ENCODE measurements around the gene ANKRD34C.

Gene ANKRD34C

DNA sequence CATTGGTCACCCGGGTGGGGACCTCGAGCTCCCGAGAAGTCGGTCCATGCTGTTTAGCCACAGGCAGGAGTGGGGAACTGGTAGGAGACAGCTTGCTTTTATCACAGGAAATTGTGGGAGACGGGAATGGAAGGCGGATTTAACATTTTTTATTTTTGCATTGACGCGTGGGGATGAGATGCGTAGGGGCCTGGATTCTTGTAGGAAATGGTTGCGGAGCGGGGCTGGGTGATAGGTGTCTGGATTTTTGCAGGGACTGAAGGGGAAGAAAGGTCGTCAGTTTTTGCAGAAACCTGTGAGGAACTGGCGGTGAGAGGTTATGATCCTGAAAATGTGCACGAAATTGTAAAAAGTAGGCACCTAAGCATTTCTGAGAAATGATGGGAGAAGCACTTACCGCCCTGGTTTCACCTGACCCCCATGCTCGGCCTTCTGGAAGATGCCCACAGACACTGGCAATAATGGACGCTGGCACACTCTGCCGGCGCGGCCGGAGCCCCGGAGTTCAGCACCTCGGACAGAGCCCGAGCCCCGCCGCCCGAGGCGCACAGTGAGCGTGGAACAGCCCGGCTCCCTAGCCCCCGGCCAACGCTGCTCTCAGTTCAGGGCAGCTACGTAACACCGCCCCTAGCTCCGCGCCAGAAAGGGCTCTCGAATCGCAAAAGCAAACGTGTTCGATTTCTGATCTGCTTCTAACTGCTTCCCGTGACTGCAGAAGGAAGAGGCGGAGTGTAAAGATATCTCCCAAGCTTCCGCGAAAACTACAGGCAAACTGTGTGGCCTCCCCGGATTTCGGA, 928 bp downstream of the ANKRD34C start:
- H3K36me3 ChIP-seq (ENCODE audit: insufficient read depth, low read length), result no peaks in the 10 kb centered on the region
- no peaks in the 10 kb centered on the region for H3K79me2 ChIP-seq (ENCODE audit: insufficient read depth, low read length)
- H3K27me3 ChIP-seq (ENCODE audit: insufficient read depth, low read length, poor library complexity), result peaks cover 4% of the 10 kb centered on the region
- ATAC-seq (ENCODE audit: insufficient read depth, low read depth) (no peak), DNase-seq (peak; percentile 11)
- H3K4me1 ChIP-seq (ENCODE audit: insufficient read depth, low read length), result no peaks in the 10 kb centered on the region
- H2AFZ ChIP-seq (ENCODE audit: low read depth, low read length), result no peak overlapping the region
- TF ChIP-seq CTCF (IDR thresholded peaks at IDR 0.05; ENCODE audit: borderline replicate concordance, extremely low read depth, low read length, poor library complexity, severe bottlenecking) (no peak), EZH2 (IDR thresholded peaks at IDR 0.05; ENCODE audit: borderline replicate concordance, low read depth, low read length, severe bottlenecking) (no peak)
- H3K27ac ChIP-seq (ENCODE audit: low read length), result no peak overlapping the region
- H3K4me2 ChIP-seq (ENCODE audit: insufficient read depth, low read length), result no peak overlapping the region
- no peak overlapping the region for H3K4me3 ChIP-seq (ENCODE audit: low read depth in 1 of 2, low read length in 2 of 2)
- H3K9me3 ChIP-seq (ENCODE audit: insufficient read depth, low read length, severe bottlenecking), result no peaks in the 10 kb centered on the region
- no peak overlapping the region for H3K9ac ChIP-seq (ENCODE audit: low read depth, low read length)
- no peaks in the 10 kb centered on the region for H4K20me1 ChIP-seq (ENCODE audit: insufficient read depth, low read length)

DNA sequence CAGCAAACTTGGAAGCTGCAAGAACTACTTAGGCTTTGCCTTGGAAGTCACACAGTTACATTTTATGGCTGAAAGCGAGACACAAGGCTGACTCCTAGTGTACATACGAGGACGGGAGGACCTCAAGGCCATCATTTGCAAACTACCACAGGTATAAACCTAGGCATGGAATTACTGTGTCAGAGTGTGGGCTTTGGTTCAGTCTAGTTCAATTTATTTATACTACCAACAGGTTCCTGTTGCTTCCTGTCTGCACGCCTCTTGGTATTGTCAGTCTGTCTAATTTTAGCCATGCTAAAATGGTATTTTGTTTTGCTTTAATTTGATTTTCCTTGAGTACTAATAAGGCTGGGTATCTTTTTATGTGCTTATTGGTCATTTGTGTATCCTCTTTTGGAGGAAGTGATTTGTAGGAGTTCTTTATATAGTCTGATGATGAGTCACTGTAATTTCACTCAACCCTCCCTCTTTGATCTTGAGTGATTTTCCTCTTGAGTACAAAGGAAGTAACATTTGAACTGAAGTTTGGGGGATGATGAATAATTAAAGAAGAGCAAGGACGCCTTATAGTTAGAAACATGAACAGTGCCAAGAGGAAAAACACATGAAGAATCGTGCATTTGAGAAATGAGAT, 8.2 kb downstream of the ANKRD34C start:
- H3K4me3 ChIP-seq (ENCODE audit: low read depth in 1 of 2, low read length in 2 of 2), result no peak overlapping the region
- H3K27me3 ChIP-seq (ENCODE audit: insufficient read depth, low read length, poor library complexity), result peaks cover 4% of the 10 kb centered on the region
- no peaks in the 10 kb centered on the region for H3K4me1 ChIP-seq (ENCODE audit: insufficient read depth, low read length)
- no peaks in the 10 kb centered on the region for H3K36me3 ChIP-seq (ENCODE audit: insufficient read depth, low read length)
- no peaks in the 10 kb centered on the region for H3K79me2 ChIP-seq (ENCODE audit: insufficient read depth, low read length)
- no peak overlapping the region for H3K4me2 ChIP-seq (ENCODE audit: insufficient read depth, low read length)
- no peaks in the 10 kb centered on the region for H3K9me3 ChIP-seq (ENCODE audit: insufficient read depth, low read length, severe bottlenecking)
- H3K9ac ChIP-seq (ENCODE audit: low read depth, low read length), result no peak overlapping the region
- ATAC-seq (ENCODE audit: insufficient read depth, low read depth) (no peak), DNase-seq (no peak)
- no peaks in the 10 kb centered on the region for H4K20me1 ChIP-seq (ENCODE audit: insufficient read depth, low read length)
- H2AFZ ChIP-seq (ENCODE audit: low read depth, low read length), result no peak overlapping the region
- no peak for TF ChIP-seq EZH2 (IDR thresholded peaks at IDR 0.05; ENCODE audit: borderline replicate concordance, low read depth, low read length, severe bottlenecking)
- TF ChIP-seq CTCF (IDR thresholded peaks at IDR 0.05; ENCODE audit: borderline replicate concordance, extremely low read depth, low read length, poor library complexity, severe bottlenecking), result no peak
- H3K27ac ChIP-seq (ENCODE audit: low read length), result no peak overlapping the region

DNA sequence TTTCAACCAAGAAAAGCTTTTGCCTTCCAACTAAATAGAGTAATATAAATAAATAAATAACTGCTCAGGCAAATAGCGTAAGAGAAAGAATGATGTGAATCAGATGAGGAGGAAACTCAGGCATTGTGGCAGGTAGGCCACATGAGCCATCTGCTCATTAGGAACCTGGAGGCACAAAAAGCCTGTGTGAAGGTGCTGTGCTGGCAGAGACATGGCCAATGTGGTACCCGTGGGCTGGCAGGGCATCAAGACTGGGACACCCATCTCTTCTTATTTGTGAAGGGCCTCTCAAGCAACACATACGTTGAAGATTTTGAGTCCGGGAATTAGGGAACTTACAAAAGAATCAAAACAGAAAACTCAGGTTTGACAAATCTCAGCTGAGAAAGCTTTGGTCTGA, 9.5 kb downstream of the ANKRD34C start:
- Histone ChIP-seq H3K27ac (ENCODE audit: low read length) (no peak overlapping the region), H3K9me3 (ENCODE audit: insufficient read depth, low read length, severe bottlenecking) (no peaks in the 10 kb centered on the region), H2AFZ (ENCODE audit: low read depth, low read length) (no peak overlapping the region), H4K20me1 (ENCODE audit: insufficient read depth, low read length) (no peaks in the 10 kb centered on the region), H3K9ac (ENCODE audit: low read depth, low read length) (no peak overlapping the region), H3K79me2 (ENCODE audit: insufficient read depth, low read length) (no peaks in the 10 kb centered on the region), H3K4me3 (ENCODE audit: low read depth in 1 of 2, low read length in 2 of 2) (no peak overlapping the region), H3K4me2 (ENCODE audit: insufficient read depth, low read length) (no peak overlapping the region), H3K36me3 (ENCODE audit: insufficient read depth, low read length) (no peaks in the 10 kb centered on the region), H3K27me3 (ENCODE audit: insufficient read depth, low read length, poor library complexity) (peaks cover 4% of the 10 kb centered on the region), H3K4me1 (ENCODE audit: insufficient read depth, low read length) (no peaks in the 10 kb centered on the region)
- no peak for DNase-seq
- no peak for TF ChIP-seq EZH2 (IDR thresholded peaks at IDR 0.05; ENCODE audit: borderline replicate concordance, low read depth, low read length, severe bottlenecking)
- ATAC-seq (ENCODE audit: insufficient read depth, low read depth), result no peak

DNA sequence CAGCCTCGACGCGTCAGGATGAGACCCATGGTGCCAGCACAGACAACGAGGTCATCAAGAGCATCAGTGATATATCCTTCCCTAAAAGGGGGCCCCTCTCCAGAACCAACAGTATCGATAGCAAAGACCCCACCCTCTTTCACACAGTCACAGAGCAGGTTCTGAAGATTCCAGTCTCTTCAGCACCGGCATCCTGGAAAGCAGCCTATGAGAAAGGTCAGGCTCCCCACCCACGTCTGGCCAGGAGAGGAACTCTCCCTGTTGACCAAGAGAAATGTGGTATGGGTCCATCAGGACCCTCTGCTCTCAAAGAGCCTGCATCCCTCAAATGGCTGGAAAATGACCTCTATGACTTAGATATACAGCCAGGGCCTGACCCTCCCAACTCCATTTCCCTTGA, 11.6 kb downstream of the ANKRD34C start:
- DNase-seq, result no peak

More for the DNA sequence above, 11.6 kb downstream of the ANKRD34C start:
- ATAC-seq (ENCODE audit: insufficient read depth, low read depth), result no peak
- Histone ChIP-seq H3K9me3 (ENCODE audit: insufficient read depth, low read length, severe bottlenecking) (no peaks in the 10 kb centered on the region), H3K4me3 (ENCODE audit: low read depth in 1 of 2, low read length in 2 of 2) (no peak overlapping the region), H3K36me3 (ENCODE audit: insufficient read depth, low read length) (no peaks in the 10 kb centered on the region), H3K27me3 (ENCODE audit: insufficient read depth, low read length, poor library complexity) (peaks cover 3% of the 10 kb centered on the region), H3K4me2 (ENCODE audit: insufficient read depth, low read length) (no peak overlapping the region), H3K4me1 (ENCODE audit: insufficient read depth, low read length) (no peaks in the 10 kb centered on the region), H3K9ac (ENCODE audit: low read depth, low read length) (no peak overlapping the region), H3K27ac (ENCODE audit: low read length) (no peak overlapping the region), H2AFZ (ENCODE audit: low read depth, low read length) (no peak overlapping the region), H3K79me2 (ENCODE audit: insufficient read depth, low read length) (no peaks in the 10 kb centered on the region), H4K20me1 (ENCODE audit: insufficient read depth, low read length) (no peaks in the 10 kb centered on the region)
- TF ChIP-seq CTCF (IDR thresholded peaks at IDR 0.05; ENCODE audit: borderline replicate concordance, extremely low read depth, low read length, poor library complexity, severe bottlenecking) (no peak), EZH2 (IDR thresholded peaks at IDR 0.05; ENCODE audit: borderline replicate concordance, low read depth, low read length, severe bottlenecking) (no peak)
